Glomerular endothelial cell (primary cell): ENCODE data around the gene CDC42BPB. TPM values are rescaled to one million over a fixed set of nuclear protein-coding genes. Genes with fewer than 3 reads are reported as not detected.

ENCODE experiments used
- DNase-seq: peaks from one replicate; pipeline ENCODE4 v3.0.0-alpha.2; 2011; ENCODE audit warnings: low read depth, low spot score; ENCODE audit errors: extremely low read depth
- total RNA-seq: library from RNA; depleted of rRNA; stranded (reverse); fragments of >200 nt; gene quantifications from 2 replicates; pipeline ENCODE4 v1.2.3, GENCODE V29; 2015

The CDC42BPB gene
- total RNA-seq, 1 donor from 2014 or later: 191 TPM

DNA sequence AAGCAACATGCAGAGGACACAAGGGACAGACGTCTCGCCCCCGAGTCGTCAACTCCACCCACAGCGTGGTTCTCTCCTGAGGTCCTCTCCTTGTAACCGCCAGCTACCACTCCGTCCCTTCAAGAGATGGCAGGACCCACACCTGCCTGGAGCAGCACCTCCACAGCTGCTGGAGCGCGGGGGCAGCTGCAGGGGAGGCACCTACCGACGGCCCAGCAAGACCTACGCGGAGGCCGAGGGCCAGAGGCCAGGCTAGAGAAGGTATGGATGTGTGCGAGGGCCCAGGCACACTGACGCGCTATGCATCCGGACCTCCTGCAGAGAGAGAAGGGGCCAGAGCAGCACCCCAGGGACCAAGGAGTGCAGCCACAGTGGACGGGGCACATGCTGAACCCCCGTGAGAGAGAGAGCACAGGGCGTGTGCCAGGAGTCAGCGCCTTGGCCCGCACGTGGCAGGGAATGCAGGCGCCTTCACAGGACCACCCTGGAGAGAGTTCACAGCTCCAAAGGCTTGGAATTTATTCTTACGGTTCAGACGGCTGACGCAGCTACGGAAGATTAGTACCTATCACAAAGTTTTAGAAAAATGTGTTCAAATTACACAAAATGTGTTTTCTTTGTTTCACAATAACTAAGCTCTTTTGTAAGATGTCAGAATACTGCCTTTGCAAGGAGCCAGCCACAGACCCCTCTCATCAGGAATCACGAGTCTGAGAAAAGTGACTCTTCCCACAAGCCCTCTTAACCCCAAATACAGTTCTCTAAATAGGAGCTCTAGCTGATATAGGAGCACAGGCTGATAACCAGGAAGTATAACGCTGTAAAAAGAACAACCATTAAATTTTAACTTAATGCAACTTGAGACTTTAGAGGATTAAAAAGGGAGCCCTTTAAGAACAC is 36.8 kb downstream of the CDC42BPB start:
- DNase-seq: no peak

DNA sequence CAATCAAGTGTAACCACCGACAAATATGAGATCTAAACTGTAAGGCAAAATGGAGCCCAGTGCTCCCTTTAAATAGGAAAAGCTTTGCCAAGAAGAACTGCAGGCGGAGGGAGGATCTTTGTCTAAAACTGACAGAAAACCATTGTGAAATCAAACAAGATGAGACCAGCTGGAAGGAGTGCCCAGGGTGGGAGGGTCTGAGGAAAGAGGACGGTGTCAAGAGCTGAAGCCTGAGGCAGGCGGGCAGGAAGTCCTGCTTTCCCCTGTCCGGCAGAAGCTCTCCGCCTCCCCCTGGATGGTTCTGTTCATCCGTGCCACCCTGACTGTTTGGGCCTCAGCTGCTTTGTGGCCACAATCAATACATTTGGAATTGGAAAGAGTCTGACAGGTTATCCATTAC is 37.5 kb downstream of the CDC42BPB start:
- DNase-seq: no peak

DNA sequence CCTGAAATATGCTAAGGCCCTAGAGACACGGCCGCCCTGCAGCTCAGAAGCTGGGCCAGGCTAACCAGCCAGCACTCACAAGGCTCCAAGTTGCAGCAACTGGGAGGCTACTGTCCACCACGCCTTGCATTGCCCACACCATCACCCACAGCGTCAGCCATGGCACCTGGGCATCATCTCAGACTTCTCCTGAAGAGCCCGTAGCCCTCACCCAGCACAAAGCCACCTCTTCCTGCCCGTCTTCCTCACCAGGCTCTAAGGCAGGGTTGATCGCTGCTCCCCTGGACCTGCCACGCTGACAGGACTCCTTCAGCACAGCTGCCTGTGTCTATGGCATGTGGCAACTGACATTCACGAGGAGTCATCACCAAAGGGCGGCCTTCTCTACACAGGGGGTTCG is 38.1 kb downstream of the CDC42BPB start:
- no peak for DNase-seq

DNA sequence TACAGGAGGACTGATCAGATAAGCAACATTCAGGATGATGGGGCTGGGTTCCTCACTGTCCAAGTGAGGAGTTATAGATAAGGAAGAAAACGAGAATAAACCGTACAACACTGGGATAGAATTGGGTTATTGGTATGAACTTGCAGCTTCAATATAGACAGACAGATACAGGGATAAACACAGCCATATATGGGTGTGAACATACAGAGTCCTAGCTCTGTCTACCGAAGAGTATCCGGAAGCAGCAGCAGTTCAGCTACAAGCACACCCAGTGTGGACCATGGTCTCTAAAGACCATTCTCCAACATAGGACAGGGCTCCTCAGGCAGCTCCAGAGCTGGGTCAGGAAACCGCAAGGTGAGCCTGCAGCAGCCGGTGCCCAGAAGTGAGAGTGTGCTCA is 40.8 kb downstream of the CDC42BPB start:
- no peak for DNase-seq

GRCh38 chr14:103016071-103016470 is 41.3 kb downstream of the CDC42BPB start:
- no peak for DNase-seq

GRCh38 chr14:103015426-103015825 is 41.9 kb downstream of the CDC42BPB start:
- no peak for DNase-seq

DNA sequence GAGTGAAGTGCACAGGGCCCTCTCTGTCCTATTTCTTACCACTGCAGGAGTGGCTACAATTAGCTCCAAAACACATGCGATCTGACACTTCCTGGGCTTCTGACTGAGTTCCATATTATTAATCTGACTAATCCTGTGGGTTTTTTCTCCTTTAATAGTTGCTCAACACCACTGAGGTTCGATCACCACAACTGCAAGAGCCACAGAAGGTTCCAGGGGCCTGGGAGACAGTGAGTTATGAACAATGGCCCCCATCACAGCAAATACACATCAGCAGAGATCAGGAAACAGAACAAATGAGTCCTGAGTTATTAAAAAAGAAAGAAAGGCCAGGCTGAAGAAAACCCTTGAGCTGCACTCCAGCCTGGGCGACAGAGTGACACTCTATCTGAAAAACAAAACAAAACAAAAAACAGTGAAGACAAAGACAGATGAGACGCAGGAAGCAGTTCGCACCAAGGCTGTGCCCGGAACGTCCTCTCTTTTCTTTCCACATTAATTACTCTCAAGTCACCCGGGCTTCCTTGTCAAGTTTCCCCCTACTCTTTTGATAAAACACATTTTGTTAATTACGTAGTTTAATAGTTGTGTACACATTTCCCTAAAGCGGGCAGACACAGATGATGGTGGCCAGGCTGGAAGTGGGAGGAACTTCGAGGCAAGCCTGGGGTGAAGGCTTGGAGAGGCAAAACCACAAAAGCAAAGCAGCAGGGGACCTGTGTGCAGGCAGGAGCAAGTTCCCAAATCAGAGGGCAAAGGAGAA is 42.7 kb downstream of the CDC42BPB start:
- no peak for DNase-seq

DNA sequence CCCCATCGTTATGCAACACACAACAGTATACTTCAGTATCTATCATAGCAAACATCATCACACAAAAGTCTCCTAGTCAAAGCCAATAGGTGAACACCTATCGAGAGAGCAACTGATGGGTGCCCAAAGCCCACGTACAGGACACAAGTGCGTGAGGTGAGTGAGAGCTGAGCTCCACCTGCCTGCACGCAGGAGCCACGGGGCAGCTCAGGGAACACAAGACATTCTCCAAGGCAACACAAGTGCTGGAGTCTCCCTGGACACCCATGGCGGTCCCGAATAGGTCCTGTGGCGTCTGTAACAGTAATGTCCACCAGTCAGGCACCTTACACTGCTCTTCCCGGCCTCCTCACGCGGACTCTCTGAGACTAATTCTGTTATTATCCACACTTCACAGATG is 44.3 kb downstream of the CDC42BPB start:
- no peak for DNase-seq

DNA sequence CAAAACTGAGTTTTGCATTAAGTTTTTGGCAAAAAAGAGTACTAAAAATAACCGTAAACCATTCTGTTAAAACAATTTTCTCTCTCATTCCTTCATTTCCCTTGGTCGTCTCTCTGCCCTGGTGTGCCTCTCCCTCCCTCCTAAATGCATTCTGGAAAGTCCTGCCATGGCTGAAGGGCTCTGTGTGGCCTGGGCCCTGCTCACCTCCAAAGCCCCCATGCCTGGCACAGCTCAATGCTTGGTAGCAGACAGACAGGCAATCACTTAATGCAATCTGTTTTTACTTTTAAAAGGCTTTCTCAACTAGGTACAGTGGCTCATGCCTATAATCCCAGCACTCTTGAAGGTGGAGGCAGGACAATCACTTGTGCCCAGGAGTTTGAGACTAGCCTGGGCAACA is 47.8 kb downstream of the CDC42BPB start:
- DNase-seq: no peak

DNA sequence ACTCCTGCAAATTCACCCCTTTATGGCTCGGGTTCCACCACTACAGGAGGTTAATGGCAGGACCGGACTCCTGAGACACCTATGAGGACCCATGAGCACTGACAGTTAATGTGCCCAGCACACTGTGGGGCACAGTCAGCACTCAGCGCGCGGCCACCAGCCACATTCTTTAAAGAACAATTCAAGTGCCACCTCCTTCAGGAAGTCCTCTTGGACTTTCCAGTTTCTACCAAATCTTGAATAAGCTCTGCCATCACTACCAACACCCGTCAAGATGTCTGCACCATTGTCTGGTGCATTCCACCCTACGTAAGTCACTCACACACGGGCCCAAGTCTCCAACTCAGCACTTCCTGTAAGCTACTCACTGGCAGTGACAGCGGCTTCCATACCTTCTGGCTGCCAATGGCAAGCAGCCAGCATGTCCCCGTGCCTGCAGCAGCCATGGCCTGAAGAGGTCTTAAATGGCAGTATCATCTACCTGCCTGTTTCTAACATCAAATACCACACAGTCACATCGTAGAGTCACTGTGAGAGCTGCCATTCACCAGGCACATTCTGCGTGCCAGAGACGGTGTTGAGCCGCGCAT is 48.5 kb downstream of the CDC42BPB start:
- no peak for DNase-seq

DNA sequence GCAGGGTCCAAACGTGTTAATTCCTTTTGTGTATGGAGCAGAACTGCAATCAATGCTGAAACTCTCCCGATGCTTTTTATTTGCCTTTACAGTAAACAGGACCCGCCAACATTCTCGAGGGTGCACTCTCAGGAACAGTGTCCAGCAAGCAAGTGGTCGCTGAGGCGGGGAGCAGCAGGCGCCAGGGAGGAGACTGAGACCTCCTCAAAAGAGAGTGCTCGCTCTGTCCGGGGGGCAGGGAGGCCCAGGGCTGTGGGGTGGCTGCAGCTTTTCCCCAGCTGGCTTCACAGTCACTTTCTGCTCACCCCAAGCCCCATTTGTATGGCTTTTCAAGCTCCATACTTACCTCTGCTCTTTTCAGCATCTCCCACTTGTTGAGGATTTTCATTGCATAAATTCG is 49.2 kb downstream of the CDC42BPB start:
- DNase-seq: no peak

DNA sequence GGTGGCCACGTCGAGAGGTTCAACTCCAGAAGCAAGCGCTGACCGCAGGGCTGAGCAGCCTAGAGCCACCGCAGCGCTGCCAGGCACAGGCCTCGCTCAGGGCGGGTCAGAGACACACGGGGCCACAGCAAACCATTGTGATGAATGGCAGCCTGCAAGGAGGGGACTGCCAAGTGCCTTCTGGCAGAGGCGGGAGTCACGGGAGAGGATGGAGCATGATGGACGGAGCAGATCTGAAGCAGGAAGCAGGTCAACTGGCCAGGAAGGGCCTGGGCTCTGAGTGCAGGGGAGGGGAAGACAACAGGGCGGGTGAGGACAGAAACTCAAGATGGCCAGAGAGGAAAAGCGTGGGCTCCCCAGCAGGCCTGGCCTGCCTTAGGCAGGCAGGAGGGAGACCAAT is 49.8 kb downstream of the CDC42BPB start:
- no peak for DNase-seq

- DNase-seq: no peak
Measured at GRCh38 chr14:103006991-103007520, 50.3 kb downstream of the CDC42BPB start.

GRCh38 chr14:103006106-103006505 is 51.2 kb downstream of the CDC42BPB start:
- no peak for DNase-seq

- DNase-seq: no peak
Measured at GRCh38 chr14:103003850-103004249, 53.5 kb downstream of the CDC42BPB start.

DNA sequence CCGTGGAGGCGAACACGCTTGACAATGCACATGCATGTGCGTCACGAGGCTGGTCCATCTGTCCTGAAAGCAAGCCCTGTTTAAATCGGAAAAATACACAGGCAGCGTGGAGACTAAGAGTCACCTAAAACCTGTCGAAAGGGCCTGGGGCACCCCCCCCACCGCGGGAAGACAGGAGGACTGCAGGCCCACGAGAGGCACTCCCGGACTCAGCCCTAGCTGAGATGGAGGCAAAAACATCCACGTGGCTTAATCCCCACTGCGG is 54.1 kb downstream of the CDC42BPB start:
- no peak for DNase-seq

DNA sequence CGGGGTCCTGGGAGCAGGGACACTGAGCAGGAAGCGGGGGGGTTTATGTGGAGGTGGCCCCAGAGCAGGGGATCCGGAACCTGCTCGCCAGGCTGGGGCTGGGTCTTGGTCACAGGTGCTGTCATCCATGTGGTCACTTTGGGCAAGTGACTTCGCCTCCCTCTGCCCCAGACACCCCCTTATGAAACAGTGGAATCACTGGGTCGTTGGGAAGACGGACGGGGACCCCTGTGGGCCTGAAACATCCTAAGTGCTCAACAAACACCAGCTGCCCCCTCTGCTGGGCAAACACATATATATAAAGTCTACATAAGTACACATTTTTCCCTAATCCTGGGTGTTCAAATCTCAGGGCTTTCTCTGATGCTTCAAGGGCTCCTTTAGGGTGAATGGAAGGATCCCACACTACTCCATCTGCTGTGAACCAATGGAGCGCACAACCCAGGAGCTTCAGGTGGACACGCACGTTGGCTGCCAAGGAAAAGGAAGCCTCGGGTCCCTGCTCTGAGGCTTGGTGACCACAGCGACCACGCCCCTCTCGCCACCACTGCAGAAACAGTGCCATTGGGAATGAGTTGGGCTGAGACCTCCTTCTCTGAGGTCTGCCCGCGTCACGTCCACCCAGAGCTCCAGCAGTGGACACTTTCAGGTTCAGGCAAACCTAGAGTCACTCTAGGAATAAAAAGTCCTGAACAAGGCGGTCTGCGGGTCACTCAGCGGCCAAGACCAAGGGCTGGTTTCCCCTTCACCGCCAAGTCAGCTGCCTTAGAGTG is 54.6 kb downstream of the CDC42BPB start:
- no peak for DNase-seq

DNA sequence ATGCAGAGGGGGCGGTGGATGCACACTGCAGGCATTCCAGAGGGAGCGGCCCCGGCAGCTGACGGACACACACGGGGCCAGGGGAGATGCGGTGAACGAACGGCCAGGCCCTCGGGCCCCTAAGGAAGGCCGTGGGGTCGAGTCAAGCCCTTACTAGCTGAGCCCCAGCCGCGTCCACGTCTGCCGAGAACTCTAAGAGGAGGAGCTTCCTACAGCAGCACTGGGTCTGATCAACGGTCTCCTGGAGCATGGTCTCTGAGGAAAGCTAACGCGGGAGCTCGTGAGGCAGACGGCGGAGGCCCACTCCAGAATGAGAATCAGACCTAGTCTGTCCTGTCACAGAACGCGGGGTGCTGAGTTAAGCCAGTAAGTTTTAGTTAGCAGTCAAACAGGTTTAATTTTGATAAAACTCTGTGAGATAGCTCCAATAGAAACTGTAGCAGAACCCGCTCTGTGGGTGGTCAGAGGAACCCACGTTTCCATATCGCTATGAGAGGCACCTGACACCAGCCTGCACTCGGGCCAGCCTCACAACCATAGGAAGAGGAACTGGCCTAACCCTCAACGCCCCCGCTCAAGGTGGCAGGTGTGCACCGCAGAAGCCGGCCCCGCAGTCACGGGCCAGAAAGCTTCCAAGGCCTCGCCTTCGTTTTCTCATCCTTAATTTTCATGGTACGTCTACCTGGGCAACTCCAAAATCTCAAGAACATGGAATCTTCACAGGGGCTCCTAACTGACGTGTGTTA is 55.5 kb downstream of the CDC42BPB start:
- DNase-seq: no peak

DNA sequence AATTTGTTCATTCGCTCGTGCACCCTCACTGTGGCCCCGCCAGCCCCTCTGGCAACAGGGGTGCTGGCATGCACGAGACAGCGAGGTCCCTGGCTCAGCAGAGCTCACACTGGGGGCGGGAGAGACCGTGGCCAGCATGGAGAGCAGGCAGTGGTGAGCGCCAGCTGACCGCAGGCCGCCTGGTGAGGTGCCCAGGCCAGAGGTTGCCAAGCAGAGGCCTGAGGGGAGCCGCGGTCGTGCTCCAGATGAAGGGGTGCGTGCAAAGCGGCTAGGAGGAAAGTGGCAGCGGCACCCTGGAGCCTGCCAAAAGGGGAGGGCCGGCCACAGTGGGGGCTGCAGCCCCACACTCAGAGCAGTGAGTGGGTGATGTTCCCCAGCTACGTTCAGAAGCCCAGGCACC is 56.1 kb downstream of the CDC42BPB start:
- no peak for DNase-seq

DNA sequence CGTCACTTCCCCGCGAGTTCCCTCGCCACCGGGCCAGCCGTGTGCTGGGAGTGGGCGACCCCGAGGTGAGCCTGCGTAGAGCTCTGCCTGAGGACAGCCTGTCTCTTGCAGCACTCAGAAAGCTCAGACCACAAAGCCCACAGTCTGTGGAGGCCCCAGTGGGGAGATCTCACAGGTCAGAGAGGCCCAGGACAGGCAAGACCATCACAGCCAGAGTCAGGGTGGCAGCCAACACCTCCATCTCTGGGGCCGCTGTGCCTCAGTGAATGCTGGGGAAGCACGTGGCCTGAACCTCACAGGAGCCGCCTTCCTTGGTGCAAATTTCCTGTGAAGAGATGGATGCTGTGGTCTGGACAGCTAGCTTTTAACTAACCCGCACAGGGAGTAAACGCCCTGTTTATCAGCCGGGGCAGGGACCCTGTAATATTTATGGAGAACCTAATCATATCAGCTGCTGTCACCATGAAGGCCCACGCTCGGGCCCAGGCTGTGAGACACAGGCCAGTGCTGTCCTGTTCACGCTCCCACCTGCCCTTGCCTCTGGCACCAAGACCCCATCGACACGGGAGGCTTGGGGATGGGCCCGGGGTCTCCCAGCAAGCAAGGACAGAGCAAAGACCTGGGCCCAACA is 56.9 kb downstream of the CDC42BPB start:
- no peak for DNase-seq
